Right forelimb (tissue), 1 donor: ENCODE measurements around the gene TMEM184A.
"Not testable (repeated sequence)": the region's sequence is repeated elsewhere in the genome, so short reads cannot be mapped to it uniquely, and the experiment has no call there.

Source experiments
- DNase-seq: peaks from one replicate; pipeline ENCODE4 v3.0.0-alpha.2; 2018

Gene TMEM184A

DNA sequence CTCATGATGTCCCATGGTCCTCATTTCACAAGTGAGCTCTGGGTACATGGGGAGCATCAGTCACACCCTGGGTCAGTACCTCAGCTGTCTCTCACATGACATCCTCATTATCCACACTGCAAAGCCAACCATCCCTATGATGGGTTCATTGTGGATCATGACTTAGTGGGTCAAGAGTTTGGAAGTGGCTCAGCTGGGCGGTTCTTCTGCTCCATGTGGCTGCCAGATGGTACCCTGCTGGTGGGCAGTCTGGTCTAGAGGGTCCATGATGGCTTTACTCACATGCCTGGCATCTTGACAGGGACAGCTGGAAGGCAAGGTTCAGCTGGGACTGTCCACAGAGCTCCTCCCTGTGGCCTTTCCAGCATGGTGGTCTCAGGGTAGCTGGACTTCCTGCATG, 33.0 kb upstream of the TMEM184A start:
- no peak for DNase-seq

GRCh38 chr7:1587738-1588137, 31.7 kb upstream of the TMEM184A start:
- DNase-seq = no peak

GRCh38 chr7:1586827-1587705, 31.1 kb upstream of the TMEM184A start:
- no peak for DNase-seq

- no peak for DNase-seq
Measured at GRCh38 chr7:1586126-1586826, 30.3 kb upstream of the TMEM184A start.

- DNase-seq = no peak
Measured at GRCh38 chr7:1585142-1585981, 29.4 kb upstream of the TMEM184A start.

DNA sequence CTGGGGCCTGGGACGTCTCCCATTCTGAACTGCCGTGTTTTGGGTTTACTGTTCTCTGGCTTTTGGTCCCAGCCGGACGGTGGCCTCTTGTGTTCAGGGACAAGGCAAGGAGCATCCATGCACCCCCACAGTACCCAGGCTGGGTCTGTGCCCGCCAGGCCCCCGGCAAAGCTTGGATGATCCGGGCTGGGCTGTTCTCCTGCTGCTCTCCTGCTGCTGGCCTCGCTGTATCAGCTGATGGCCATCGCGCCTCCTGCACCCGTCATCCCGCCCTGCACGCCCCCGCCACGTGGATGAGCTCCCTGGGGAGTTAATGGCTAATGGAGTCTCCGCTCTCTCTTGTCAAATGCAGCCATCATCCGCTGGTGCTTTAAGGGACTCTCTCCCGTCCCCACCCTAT, 28.7 kb upstream of the TMEM184A start:
- DNase-seq = no peak

GRCh38 chr7:1583241-1583930, 27.4 kb upstream of the TMEM184A start:
- not testable (repeated sequence) for DNase-seq

GRCh38 chr7:1580422-1581030, 24.5 kb upstream of the TMEM184A start:
- DNase-seq = no peak

GRCh38 chr7:1579481-1580421, 23.7 kb upstream of the TMEM184A start:
- DNase-seq = peak; percentile 89

- no peak for DNase-seq
Measured at GRCh38 chr7:1578513-1578912, 22.5 kb upstream of the TMEM184A start.

DNA sequence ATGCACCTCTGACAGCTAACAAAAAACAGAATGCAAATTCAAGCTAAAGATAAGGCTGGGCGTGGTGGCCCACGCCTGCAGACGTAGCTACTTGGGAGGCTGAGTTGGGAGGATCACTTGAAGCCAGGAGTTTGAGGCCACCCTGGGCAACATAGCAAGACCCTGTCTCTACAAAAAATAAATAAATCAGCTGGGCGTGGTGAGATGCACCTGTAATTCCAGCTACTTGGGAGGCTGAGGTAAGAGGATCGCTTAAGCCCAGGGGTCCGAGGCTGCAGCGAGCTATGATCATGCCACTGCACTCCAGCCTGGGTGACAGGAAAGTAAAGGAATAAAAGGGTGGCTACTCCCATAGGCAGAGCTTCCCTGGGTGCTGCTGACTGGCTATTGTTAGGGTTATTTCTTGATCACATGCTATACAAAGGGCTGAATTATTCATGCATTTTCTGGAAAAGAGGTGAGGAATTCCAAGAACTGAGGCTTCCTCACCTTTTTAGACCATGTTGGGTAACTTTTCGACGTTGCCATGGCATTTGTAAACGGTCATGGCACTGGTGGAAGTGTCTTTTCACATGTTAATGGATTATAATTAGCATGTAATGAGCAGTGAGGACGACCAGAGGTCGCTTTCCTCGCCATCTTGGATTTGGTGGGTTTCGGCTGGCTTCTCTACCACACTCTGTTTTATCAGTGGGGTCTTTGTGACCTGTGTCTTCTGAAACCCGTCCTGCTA, 20.7 kb upstream of the TMEM184A start:
- DNase-seq = no peak

DNA sequence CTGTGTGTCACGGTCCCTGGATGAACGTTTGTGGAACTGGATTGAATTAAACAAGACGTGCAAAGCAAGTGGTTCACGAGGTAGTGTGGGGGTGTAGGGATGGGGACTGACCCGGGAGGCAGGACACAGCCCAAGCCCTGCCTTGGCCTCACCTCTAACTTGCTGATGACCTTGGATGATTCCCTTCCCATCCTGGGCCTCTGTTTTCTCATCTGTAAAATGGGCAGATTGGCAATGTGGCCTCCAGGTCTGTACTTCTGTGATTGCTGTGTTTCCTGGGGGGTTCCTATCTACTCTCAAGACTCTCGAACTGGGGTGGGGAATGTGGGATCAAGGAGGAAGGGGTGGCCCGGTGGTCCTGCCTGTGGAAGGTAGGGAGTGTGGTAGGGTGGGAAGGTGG, 19.8 kb upstream of the TMEM184A start:
- DNase-seq = no peak

DNA sequence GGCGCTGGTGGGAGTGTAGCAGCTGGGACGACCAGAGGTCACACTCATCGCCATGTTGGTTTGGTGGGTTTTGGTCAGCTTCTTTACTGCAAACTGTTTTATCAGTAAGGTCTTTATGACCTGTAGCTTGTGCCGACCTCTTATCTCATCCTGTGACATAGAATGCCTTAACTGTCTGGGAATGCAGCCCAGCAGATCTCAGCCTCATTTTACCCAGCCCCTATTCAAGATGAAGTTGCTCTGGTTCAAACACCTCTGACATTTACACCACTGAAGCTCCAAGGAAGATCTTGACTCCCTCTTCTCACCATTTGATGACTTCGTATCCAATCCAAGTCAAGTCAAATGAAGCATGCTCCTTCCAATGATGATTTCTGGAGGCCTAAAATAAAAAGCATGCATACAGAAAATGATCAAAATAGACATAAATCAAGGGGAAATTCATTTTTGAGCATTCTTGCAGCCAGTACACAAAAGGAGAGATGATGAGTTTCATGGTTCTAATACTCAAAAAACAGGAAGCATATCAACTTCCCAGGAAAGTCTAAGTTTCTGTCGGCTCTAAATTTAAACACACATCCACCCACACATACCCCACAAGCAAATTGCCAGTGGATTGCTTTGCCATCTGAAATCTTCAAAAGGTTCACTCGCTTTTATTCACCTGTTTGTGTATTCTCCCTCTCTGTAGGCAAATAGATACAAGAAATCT, 16.3 kb upstream of the TMEM184A start:
- DNase-seq = no peak

DNA sequence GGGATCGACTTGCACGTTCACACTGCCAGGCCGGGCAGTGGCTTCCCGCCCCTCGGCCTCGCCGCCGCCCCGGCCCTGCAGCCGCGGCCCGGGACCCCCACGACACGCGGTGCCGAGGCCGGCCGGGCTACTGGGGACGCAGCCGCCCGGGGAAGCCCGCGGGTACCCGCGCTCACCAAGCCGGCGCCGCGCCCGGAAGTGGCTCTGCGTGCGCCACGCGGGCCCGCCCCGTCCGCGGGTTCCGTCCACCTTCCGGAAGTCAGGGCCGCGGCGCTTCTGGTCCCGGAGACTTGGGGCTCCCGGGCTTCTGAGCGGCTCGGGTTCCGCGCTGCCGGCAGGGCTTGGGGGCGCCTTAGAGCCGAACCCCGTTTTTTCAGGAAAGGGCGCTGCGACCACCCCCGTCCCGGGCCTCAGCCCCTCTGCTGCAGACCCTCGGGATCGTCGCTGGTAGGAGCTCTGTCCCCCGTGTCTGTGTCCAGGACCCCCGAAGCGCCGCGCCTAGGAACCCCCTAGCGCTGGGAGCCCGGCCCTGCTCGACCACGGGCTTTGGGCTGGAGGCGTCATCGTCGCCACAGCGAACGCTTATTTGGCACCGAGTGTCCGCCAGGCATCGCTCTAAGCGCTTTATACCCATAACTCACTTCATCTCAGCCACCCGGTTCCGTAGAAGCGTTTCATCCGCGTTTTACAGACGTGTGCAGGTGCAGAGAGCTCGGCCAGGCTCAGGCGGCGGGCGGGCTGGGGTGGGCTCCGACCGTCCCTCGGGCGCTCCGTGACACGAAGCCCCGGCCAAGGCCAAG, 14.0 kb upstream of the TMEM184A start, which contains the start of gene PSMG3:
Gene PSMG3, minus strand, starts transcription at position 200 of the 800 bp plus-strand sequence. CDS start 693 bp downstream, outside the sequence.
- DNase-seq = peak; percentile 93

GRCh38 chr7:1569440-1569832, 13.4 kb upstream of the TMEM184A start:
- DNase-seq = no peak

DNA sequence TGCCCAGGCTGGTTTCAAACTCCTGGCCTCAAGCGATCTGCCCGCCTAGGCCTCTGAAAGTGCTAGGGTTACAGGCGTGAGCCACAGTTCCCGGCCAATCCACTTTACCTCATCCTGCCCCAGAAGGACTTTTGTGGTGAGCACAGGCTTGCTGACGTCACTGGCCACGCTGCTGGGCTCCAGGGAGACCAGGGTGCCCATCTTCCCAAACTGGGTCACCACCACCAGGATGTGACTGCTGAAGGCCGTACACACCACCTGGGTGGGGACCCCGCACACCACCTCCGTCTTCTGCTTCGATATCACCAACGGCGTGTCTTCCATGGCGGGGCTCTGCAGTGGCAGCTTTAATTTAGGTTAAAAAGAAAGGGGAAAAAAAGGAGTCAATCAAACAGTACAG, 13.0 kb upstream of the TMEM184A start:
- DNase-seq = no peak

DNA sequence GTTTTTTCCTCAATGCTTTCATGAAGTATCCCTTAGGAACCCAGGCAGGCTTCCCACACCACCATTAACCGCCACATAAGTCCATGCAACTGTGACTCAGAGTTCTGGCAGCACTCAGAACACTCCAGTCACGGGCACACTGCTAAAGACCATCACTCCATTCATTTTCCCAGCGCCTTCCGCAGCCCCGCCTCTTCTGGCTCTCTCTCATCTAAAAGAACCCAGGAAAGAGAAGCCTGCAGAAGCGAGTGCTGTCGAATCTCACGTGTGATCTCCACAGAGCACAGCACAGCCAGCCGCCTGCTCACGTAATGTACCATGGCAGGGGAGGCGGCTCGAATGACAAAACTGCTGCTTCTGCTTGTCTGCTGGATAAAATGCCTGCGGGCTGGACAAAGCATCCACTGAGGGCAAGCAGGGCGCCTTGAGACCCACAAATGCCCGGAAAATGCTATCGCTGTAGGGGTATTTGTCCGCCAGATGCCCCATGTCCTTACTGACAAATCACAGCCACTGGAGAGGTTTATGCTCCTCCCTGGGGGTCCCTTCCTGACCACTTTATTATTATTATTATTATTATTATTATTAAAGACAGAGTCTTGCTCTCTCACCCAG, 12.0 kb upstream of the TMEM184A start:
- peak; percentile 66 for DNase-seq
